ENCODE results near the gene HNF1B.

Gene HNF1B

GRCh38 chr17:37696366-37696765 lies 48.5 kb downstream of the HNF1B start:
- TF ChIP-seq ZNF565 (CRISPR knock-in tag; conservative IDR thresholded peaks at IDR 0.05; ENCODE audit: low read depth), result no peak
- no peak for TF ChIP-seq TOX (CRISPR knock-in tag; IDR thresholded peaks at IDR 0.05; ENCODE audit: borderline replicate concordance)
- TF ChIP-seq CSDC2 (CRISPR knock-in tag; IDR thresholded peaks at IDR 0.05), result no peak
- no peak for TF ChIP-seq CSRNP3 (CRISPR knock-in tag; IDR thresholded peaks at IDR 0.05)
- no peak for TF ChIP-seq ESRRG (CRISPR knock-in tag; IDR thresholded peaks at IDR 0.05)
- no peak for TF ChIP-seq PATZ1 (CRISPR knock-in tag; IDR thresholded peaks at IDR 0.05; ENCODE audit: borderline replicate concordance)
- no peak for TF ChIP-seq ZC3H10 (CRISPR knock-in tag; IDR thresholded peaks at IDR 0.05)
- no peak for TF ChIP-seq ARNTL (CRISPR knock-in tag; IDR thresholded peaks at IDR 0.05; ENCODE audit: borderline replicate concordance, low read depth)
- TF ChIP-seq ZFP30 (CRISPR knock-in tag; IDR thresholded peaks at IDR 0.05), result no peak
- TF ChIP-seq OSR1 (CRISPR knock-in tag; IDR thresholded peaks at IDR 0.05), result no peak
- TF ChIP-seq GLIS3 (CRISPR knock-in tag; IDR thresholded peaks at IDR 0.05), result no peak
- TF ChIP-seq ISL1 (CRISPR knock-in tag; IDR thresholded peaks at IDR 0.05), result no peak
- no peak for TF ChIP-seq PPARA (CRISPR knock-in tag; IDR thresholded peaks at IDR 0.05; ENCODE audit: borderline replicate concordance)
- ATAC-seq, result no peak

GRCh38 chr17:37695726-37696125 lies 49.1 kb downstream of the HNF1B start:
- TF ChIP-seq CSDC2 (CRISPR knock-in tag; IDR thresholded peaks at IDR 0.05), result no peak
- no peak for TF ChIP-seq GLIS3 (CRISPR knock-in tag; IDR thresholded peaks at IDR 0.05)
- no peak for TF ChIP-seq TOX (CRISPR knock-in tag; IDR thresholded peaks at IDR 0.05; ENCODE audit: borderline replicate concordance)
- TF ChIP-seq SNAI2 (CRISPR knock-in tag; IDR thresholded peaks at IDR 0.05), result no peak
- no peak for TF ChIP-seq PPARA (CRISPR knock-in tag; IDR thresholded peaks at IDR 0.05; ENCODE audit: borderline replicate concordance)
- TF ChIP-seq ZNF70 (CRISPR knock-in tag; IDR thresholded peaks at IDR 0.05), result no peak
- no peak for TF ChIP-seq OSR1 (CRISPR knock-in tag; IDR thresholded peaks at IDR 0.05)
- TF ChIP-seq TSHZ2 (CRISPR knock-in tag; IDR thresholded peaks at IDR 0.05), result no peak
- no peak for TF ChIP-seq CSRNP3 (CRISPR knock-in tag; IDR thresholded peaks at IDR 0.05)
- no peak for TF ChIP-seq RARB (CRISPR knock-in tag; IDR thresholded peaks at IDR 0.05)
- TF ChIP-seq ISL1 (CRISPR knock-in tag; IDR thresholded peaks at IDR 0.05), result no peak
- no peak for TF ChIP-seq PATZ1 (CRISPR knock-in tag; IDR thresholded peaks at IDR 0.05; ENCODE audit: borderline replicate concordance)
- TF ChIP-seq ESRRG (CRISPR knock-in tag; IDR thresholded peaks at IDR 0.05), result no peak
- no peak for ATAC-seq

GRCh38 chr17:37694734-37695133 lies 50.1 kb downstream of the HNF1B start:
- TF ChIP-seq TOX (CRISPR knock-in tag; IDR thresholded peaks at IDR 0.05; ENCODE audit: borderline replicate concordance) (no peak), TCF4 (CRISPR knock-in tag; IDR thresholded peaks at IDR 0.05; ENCODE audit: borderline replicate concordance) (no peak), PPARA (CRISPR knock-in tag; IDR thresholded peaks at IDR 0.05; ENCODE audit: borderline replicate concordance) (no peak), ZNF8 (CRISPR knock-in tag; IDR thresholded peaks at IDR 0.05) (no peak)
- ATAC-seq, result no peak

All from SK-N-SH treated with all-trans-retinoic acid at 6 μM for 48 hours (cell line).